Nephron (organoid): Measurements from ENCODE around the gene AK8.

Experiments used
- H3K27ac Mint-ChIP-seq, 3 experiments: 2 replicates each; pipeline ENCODE4 v1.8.0; 2020; ENCODE audit warnings: mixed read lengths in 3 of 3, mild to moderate bottlenecking in 2 of 3, moderate library complexity in 1 of 3
- H3K27me3 Mint-ChIP-seq: 2 replicates; pipeline ENCODE4 v1.8.0; 2021; ENCODE audit warnings: low read depth, mild to moderate bottlenecking, moderate library complexity, mixed read lengths
- H3K36me3 Mint-ChIP-seq: 2 replicates; pipeline ENCODE4 v1.8.0; 2020; ENCODE audit warnings: low read depth, mixed read lengths
- H3K4me1 Mint-ChIP-seq: 2 replicates; pipeline ENCODE4 v1.8.0; 2020; ENCODE audit warnings: mixed read lengths
- H3K4me3 Mint-ChIP-seq, 3 experiments: 2 replicates each; pipeline ENCODE4 v1.8.0; 2020; ENCODE audit warnings: mild to moderate bottlenecking in 3 of 3, mixed read lengths in 3 of 3, moderate library complexity in 2 of 3
- H3K9me3 Mint-ChIP-seq: 2 replicates; pipeline ENCODE4 v1.8.0; 2020; ENCODE audit warnings: mixed read lengths
- TF ChIP-seq, protein P1 (sequence below), 3 experiments: fragments of 200-600 bp; sonication (generic); IDR thresholded peaks; one replicate each; pipeline ENCODE4 v1.5.0; 2021; ENCODE audit warnings: antibody characterized with exemption in 3 of 3; ENCODE audit not compliant: unreplicated experiment in 3 of 3

The AK8 gene

GRCh38 chr9:132854832-132855231 is 23.3 kb downstream of the AK8 start:
- H3K27me3 Mint-ChIP-seq = peaks cover 12% of the 10 kb centered on the region
- H3K9me3 Mint-ChIP-seq = no peaks in the 10 kb centered on the region
- H3K36me3 Mint-ChIP-seq = no peaks in the 10 kb centered on the region
- TF ChIP-seq, protein P1, sequence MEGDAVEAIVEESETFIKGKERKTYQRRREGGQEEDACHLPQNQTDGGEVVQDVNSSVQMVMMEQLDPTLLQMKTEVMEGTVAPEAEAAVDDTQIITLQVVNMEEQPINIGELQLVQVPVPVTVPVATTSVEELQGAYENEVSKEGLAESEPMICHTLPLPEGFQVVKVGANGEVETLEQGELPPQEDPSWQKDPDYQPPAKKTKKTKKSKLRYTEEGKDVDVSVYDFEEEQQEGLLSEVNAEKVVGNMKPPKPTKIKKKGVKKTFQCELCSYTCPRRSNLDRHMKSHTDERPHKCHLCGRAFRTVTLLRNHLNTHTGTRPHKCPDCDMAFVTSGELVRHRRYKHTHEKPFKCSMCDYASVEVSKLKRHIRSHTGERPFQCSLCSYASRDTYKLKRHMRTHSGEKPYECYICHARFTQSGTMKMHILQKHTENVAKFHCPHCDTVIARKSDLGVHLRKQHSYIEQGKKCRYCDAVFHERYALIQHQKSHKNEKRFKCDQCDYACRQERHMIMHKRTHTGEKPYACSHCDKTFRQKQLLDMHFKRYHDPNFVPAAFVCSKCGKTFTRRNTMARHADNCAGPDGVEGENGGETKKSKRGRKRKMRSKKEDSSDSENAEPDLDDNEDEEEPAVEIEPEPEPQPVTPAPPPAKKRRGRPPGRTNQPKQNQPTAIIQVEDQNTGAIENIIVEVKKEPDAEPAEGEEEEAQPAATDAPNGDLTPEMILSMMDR (IDR thresholded peaks at IDR 0.05; ENCODE audit: unreplicated experiment in 3 of 3) = no peak
- no peak overlapping the region for H3K4me3 Mint-ChIP-seq
- peaks cover 16% of the 10 kb centered on the region for H3K4me1 Mint-ChIP-seq
- no peak overlapping the region for H3K27ac Mint-ChIP-seq

- H3K27ac Mint-ChIP-seq = no peak overlapping the region
- H3K4me1 Mint-ChIP-seq = peaks cover 13% of the 10 kb centered on the region
- no peak overlapping the region for H3K4me3 Mint-ChIP-seq
- no peaks in the 10 kb centered on the region for H3K36me3 Mint-ChIP-seq
- peaks cover 7% of the 10 kb centered on the region for H3K27me3 Mint-ChIP-seq
- TF ChIP-seq, protein P1 (IDR thresholded peaks at IDR 0.05; ENCODE audit: unreplicated experiment in 3 of 3) = no peak
- H3K9me3 Mint-ChIP-seq = no peaks in the 10 kb centered on the region
These were observed 24.6 kb downstream of the AK8 start for GRCh38 chr9:132853482-132853881.

DNA sequence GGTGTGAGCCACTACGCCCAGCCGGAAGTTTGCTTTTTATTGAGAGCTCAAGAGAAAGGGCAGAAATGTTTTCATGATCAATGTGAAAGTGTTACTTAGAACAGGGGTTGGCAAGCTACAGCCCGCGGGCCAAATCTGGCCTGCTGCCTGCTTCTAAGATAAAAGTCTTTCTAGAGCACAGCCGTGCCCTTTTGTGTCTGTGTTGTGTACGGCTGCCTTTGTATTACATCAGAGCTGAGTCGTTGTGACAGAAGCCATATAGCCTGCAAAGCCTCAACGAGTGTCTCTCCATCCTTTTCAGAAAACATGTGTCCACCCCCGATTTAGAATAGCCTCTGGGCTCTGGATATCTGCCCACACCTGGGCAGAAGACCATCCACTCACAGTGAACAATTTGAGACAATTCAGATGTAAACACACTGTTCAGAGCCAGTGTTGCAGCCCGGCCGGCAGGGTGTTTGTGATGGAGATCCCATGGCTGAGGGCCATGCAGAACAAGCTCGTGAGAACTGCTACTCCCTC is 28.8 kb downstream of the AK8 start:
- no peaks in the 10 kb centered on the region for H3K9me3 Mint-ChIP-seq
- H3K27me3 Mint-ChIP-seq = no peaks in the 10 kb centered on the region
- H3K4me3 Mint-ChIP-seq = no peak overlapping the region
- no peaks in the 10 kb centered on the region for H3K36me3 Mint-ChIP-seq
- H3K4me1 Mint-ChIP-seq = no peaks in the 10 kb centered on the region
- TF ChIP-seq, protein P1 (IDR thresholded peaks at IDR 0.05; ENCODE audit: unreplicated experiment in 3 of 3) = no peak
- no peak overlapping the region for H3K27ac Mint-ChIP-seq

GRCh38 chr9:132846918-132847515 is 31.1 kb downstream of the AK8 start:
- Mint-ChIP-seq H3K36me3 (no peaks in the 10 kb centered on the region), H3K27me3 (no peaks in the 10 kb centered on the region), H3K4me1 (no peaks in the 10 kb centered on the region), H3K4me3 (no peak overlapping the region), H3K27ac (no peak overlapping the region), H3K9me3 (no peaks in the 10 kb centered on the region)
- TF ChIP-seq, protein P1 (IDR thresholded peaks at IDR 0.05; ENCODE audit: unreplicated experiment in 3 of 3) = no peak

- Mint-ChIP-seq H3K27me3 (no peaks in the 10 kb centered on the region), H3K4me1 (no peaks in the 10 kb centered on the region), H3K4me3 (no peak overlapping the region), H3K9me3 (no peaks in the 10 kb centered on the region), H3K36me3 (no peaks in the 10 kb centered on the region), H3K27ac (no peak overlapping the region)
- TF ChIP-seq, protein P1 (IDR thresholded peaks at IDR 0.05; ENCODE audit: unreplicated experiment in 3 of 3) = no peak
These were observed 31.8 kb downstream of the AK8 start for GRCh38 chr9:132846109-132846917.
